GM21515 (cell line): ENCODE results near the gene PLD6.

ENCODE experiments used
- ATAC-seq: cut with Tn5 transposase; IDR thresholded peaks from one replicate; pipeline ENCODE4 v1.9.1; 2021; ENCODE audit not compliant: unreplicated experiment

The PLD6 gene

GRCh38 chr17:17157041-17157440, 49.1 kb downstream of the PLD6 start:
- no peak for ATAC-seq

GRCh38 chr17:17156511-17156910, 49.6 kb downstream of the PLD6 start:
- ATAC-seq = no peak

GRCh38 chr17:17156107-17156506, 50.0 kb downstream of the PLD6 start:
- ATAC-seq = no peak

GRCh38 chr17:17155568-17155967, 50.6 kb downstream of the PLD6 start:
- no peak for ATAC-seq

- ATAC-seq = no peak
Observed at GRCh38 chr17:17154981-17155380, 51.2 kb downstream of the PLD6 start.

- ATAC-seq = no peak
Observed at GRCh38 chr17:17154556-17154955, 51.6 kb downstream of the PLD6 start.

GRCh38 chr17:17153709-17154108, 52.4 kb downstream of the PLD6 start:
- ATAC-seq = no peak

- no peak for ATAC-seq
Observed at GRCh38 chr17:17153071-17153470, 53.1 kb downstream of the PLD6 start.

GRCh38 chr17:17152385-17152784, 53.7 kb downstream of the PLD6 start:
- no peak for ATAC-seq

GRCh38 chr17:17151962-17152361, 54.2 kb downstream of the PLD6 start:
- no peak for ATAC-seq

- no peak for ATAC-seq
Observed at GRCh38 chr17:17151541-17151940, 54.6 kb downstream of the PLD6 start.

- ATAC-seq = no peak
Observed at GRCh38 chr17:17151055-17151454, 55.1 kb downstream of the PLD6 start.
